ENCODE data around the gene CALCOCO1.
A peak's percentile ranks its signal among the peaks of the same experiment; 100 is the strongest.
"Not testable (repeated sequence)": the region's sequence is repeated elsewhere in the genome, so short reads cannot be mapped to it uniquely, and the experiment has no call there.

The CALCOCO1 gene

DNA sequence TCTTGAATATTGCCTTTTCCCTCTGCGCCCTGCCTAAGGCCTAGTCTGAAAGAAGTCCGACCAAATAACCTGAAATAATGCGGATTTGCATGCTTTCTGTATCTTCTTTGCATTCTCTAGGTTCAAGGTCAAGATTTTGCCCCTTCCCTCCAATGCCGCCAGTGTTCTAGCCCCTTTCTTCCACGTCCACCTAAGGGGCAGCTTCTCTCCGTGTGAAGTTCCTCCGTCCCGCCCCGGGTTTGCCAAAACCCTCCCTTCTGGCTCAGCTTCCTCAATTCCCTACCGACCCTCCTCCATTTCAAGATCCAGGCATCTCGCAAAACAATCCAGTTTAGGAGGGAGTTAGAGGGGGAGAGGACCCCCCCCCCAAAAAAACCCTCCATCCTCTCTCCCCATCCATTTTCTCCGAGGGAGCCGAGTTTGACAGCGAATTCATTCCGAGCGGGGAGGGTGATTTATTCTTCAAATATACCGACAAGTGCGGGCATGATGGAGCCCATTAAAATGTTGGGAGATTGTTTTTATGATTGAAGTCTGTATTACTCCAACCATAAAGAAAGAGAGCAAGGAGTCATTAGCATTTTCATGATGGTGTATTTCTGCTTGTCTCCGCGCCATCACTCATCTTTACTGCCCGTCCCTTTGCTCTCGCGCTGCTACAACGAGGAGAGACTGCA lies 30.5 kb downstream of the CALCOCO1 start:
- no peak for DNase-seq (ENCODE audit: low read depth)

DNA sequence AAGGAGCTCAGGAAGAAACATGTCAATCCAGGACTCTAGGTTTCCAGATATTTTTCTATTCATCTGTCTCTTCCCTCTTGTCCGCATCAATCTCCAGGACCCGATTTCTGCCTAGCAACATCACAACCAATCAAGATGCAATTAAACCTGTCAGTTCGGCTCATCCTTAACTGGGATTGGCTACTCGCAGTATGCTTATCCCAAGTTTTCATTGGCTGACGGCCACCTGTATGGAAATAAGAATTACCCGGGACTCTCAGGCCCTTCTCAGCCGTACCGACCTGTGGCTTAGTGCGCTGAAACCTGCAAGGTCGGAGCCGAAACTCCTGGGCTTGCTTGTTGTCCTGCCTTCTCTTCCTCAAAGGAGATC lies 31.0 kb downstream of the CALCOCO1 start:
- no peak for DNase-seq (ENCODE audit: low read depth)

GRCh38 chr12:53695152-53696145 lies 31.8 kb downstream of the CALCOCO1 start:
- DNase-seq (ENCODE audit: low read depth): no peak

DNA sequence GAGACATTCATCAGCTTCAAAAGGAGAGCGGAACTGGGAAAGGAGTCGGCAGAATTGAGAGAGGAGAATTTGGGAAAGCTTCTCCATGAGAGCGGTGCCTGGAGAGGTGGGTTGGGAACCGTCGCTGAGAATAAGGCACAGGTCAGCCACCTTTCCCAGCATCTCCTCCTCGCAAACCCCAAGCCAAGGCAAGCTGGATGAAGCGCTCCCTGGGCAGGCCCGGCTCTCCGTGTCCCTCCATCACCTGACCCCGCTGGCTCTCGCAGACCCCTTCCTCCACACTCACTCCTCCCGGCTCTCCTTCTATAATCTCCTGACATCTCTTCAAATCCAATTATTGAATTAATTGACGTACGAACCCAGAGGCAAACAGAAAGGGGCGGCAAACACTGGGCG lies 32.5 kb downstream of the CALCOCO1 start:
- no peak for DNase-seq (ENCODE audit: low read depth)

- no peak for DNase-seq (ENCODE audit: low read depth)
Observed at GRCh38 chr12:53688134-53688533, 39.1 kb downstream of the CALCOCO1 start.

GRCh38 chr12:53686436-53686835 lies 40.8 kb downstream of the CALCOCO1 start:
- no peak for DNase-seq (ENCODE audit: low read depth)

- DNase-seq (ENCODE audit: low read depth): no peak
Observed at GRCh38 chr12:53684654-53685220, 42.5 kb downstream of the CALCOCO1 start.

- DNase-seq (ENCODE audit: low read depth): no peak
Observed at GRCh38 chr12:53683983-53684382, 43.3 kb downstream of the CALCOCO1 start.

- no peak for DNase-seq (ENCODE audit: low read depth)
Observed at GRCh38 chr12:53683494-53683893, 43.8 kb downstream of the CALCOCO1 start.

DNA sequence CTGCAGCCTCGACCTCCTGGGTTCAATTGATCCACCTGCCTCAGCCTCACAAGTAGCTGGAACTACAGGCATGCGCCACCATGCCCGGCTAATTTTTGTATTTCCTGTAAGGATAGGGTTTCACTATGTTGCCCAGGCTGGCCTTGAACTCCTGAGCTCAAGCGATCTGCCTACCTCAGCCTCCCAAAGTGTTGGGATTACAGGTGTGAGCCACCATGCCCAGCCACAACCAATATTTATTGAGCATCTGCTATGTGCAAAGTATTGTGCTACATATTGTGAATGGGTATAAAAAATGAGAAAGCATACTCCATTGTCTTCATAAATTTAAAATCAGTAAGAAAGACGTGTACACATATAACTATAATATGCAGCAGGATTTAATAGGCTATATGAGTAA lies 47.2 kb downstream of the CALCOCO1 start:
- DNase-seq (ENCODE audit: low read depth): not testable (repeated sequence)

DNA sequence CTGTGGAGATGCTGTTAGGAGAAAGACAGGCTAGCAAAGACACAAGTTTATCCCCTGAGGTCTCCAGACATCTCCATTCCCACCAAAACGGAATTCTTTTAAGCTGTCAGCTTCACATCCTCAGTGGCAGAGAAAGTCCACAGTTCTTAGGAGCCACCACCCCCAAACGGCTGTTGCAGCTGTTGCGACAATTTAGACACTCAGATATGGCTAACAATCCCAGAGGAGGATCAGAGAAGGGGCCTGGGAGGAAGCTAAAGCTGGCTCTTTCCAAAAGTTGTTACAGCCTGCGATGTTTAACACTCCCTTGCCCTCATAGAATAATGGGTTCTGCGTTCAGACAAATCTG lies 49.5 kb downstream of the CALCOCO1 start:
- no peak for DNase-seq (ENCODE audit: low read depth)

GRCh38 chr12:53677016-53677799 lies 50.0 kb downstream of the CALCOCO1 start:
- DNase-seq (ENCODE audit: low read depth): no peak

DNA sequence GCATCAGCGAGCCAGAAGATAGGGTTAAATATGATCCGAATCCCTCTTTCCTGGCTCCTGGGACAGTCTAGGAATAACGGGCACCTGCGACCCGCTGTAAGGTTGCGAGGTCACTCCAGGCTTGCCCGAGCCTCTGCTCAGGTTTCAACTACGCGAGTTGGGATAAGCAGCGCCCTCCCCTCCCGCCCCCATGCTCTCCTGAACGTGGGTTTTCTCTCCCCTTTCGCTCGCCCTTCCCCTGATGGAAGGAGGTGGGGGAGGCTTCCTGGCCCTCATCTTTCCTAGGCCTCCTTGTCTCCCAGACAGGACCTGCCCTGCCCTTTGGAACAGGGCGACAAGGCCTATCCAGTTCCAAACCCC lies 50.6 kb downstream of the CALCOCO1 start:
- DNase-seq (ENCODE audit: low read depth): no peak

DNA sequence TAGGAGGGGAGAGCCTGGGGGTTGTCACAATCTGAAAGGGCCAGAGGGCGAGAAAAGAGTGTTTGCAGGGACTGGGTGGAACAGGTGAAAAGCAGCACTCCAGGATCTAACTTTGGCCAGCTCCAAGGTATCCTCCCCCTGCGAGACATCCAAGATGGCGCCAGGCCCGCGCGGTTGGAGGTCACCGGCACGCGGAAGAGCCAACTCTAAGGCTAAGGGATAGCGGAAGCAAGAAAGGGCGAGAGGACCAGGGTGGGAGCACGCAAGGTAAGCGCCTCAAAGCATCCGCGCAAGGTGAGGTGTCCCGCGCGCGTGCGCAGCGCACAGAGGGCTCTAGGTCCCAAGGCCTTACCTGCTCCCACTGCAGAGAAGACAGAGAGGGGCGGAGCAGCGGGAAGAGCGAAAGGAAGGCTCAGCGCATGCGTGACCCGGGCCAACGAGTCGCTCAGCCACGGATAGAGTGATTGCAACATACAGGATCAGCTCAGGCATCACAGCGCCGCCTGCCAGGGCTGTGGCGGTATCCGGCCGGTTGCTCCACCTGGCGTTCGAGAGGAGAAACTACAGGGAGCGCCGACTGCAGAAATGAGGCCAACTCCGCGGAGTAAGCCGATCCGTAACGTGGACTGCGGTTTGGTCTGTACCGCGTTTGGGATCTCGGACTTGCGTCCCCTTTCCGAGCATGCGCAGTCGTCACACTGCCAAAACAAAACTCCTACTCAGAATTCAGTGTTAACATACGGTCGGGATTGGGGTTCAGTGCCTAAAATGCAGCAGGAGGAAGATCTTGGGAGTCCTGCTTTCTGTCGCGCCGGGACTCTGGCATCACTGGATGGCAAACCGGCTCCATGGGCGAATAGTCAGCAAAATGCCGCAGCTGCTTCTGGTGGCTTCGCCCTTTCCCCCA lies 51.3 kb downstream of the CALCOCO1 start, which contains the start of gene ATP5MC2:
TSS of gene ATP5MC2 (minus strand) at position 383 of the 907 bp plus-strand sequence. CDS start 3,469 bp downstream, outside the sequence.
- DNase-seq (ENCODE audit: low read depth): peak; percentile 96

DNA sequence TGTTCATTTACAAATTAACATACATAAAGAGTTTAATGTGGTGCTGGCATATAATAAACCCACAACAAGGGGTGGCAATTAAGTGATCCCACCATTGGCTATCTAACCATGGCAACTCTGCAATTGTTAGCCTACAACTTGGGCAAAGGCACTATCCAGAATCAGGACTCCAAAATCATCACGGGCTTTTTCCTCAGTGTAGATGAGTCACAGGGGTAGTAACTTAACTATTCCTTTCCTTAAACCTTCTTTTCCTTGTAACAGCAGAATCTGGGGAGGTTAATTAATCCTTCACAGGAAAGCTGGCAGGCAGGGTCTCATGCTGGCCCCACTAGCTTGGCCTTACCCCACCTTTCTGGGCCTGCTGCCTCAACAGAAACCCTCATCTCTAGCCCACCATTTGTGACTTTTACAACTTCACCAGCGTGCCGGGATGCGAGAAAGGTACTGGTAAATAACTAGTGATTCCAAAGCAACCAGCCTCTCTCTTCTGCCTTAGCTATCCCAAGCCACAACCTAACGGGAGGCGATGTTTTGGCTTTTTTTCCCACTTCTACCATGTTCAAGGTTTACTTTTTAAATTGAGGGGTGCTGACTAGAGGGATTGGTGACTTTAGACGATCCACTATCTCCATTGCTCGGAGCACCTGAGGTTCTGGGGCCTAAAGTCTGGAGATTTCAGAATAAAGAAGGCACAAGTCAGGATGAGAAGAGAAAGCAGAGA lies 52.1 kb downstream of the CALCOCO1 start:
- no peak for DNase-seq (ENCODE audit: low read depth)

- DNase-seq (ENCODE audit: low read depth): no peak
Observed at GRCh38 chr12:53670971-53671370, 56.3 kb downstream of the CALCOCO1 start.

DNA sequence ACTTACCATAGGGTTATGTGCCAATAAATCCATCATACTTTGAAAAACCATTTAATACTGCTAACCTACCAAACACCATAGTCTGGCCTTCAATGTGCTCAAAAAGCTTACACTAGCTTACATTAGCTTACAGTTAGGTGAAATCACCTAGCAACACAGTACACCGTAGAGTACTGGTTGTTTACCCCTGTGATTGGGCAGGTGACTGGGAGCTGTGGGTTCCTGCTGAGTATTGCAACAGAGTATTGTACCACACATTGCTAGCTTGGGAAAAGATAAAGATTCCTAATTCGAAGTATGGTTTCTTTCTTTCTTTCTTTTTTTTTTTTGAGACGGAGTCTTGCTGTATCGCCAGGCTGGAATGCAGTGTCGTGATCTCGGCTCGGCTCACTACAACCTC lies 56.9 kb downstream of the CALCOCO1 start:
- DNase-seq (ENCODE audit: low read depth): no peak

- DNase-seq (ENCODE audit: low read depth): no peak
Observed at GRCh38 chr12:53667080-53667479, 60.2 kb downstream of the CALCOCO1 start.

DNA sequence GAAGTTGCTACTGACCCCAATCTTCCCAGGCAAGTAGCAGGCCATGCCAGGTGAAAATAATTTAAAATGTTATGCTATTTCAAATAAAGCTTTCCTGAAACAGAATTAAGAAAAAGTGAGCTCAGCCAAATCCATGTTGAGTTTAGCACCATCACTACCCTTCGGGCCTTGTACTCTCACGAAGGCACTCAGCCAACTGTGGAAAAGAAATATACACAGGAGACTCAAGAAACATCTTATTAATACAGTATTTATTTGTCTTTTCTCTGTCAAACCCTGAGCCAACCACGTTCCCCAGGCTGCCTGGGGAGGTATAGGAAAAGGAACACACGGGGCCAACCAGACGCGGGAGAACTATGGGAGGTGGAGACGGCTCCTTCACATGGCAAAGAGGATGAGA lies 62.3 kb downstream of the CALCOCO1 start:
- no peak for DNase-seq (ENCODE audit: low read depth)

DNA sequence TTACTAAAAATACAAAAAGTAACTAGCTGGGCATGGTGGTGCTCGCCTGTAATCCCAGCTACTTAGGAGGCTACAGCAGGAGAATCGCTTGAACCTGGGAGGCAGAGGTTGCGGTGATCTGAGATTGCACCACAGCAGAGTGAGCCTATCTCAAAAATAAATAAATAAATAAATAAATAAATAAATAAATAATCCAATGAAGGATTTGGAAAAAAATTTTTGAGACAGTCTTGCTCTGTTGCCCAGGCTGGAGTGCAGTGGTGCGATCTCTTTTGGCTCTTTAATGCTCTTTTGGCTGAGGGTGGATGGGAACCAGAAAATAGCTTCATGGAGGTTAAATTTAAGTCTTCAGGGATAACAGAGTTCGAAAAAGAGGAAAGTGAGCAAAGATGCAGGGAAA lies 63.1 kb downstream of the CALCOCO1 start:
- DNase-seq (ENCODE audit: low read depth): no peak

Data from T follicular helper cell (primary cell).